Right ventricle myocardium superior (tissue), 1 donor: ENCODE measurements around the gene ONECUT2. TPM values are rescaled to one million over a fixed set of nuclear protein-coding genes. Genes with fewer than 3 reads are reported as not detected.
A peak's percentile ranks its signal among the peaks of the same experiment; 100 is the strongest.
"Not testable (repeated sequence)": the region's sequence is repeated elsewhere in the genome, so short reads cannot be mapped to it uniquely, and the experiment has no call there.

Experiments used
- ATAC-seq: fragments of 200-7000 bp; cut with Tn5 transposase; one replicate; pipeline ENCODE4 v1.9.1; 2020; ENCODE audit warnings: mild to moderate bottlenecking; ENCODE audit not compliant: poor library complexity
- DNase-seq: peaks from one replicate; pipeline ENCODE4 v3.0.0-alpha.2; 2020
- intact Hi-C: fragments of 100-400 bp; cut with DNase I; formaldehyde crosslinking; loops from one replicate; pipeline ENCODE4 v1.11.2; 2022
- long read RNA-seq: library from polyadenylated mRNA; unstranded; transcript quantifications from one replicate; pipeline ENCODE4 v2.0.0, GENCODE V29; 2021
- total RNA-seq: library from RNA; stranded (reverse); fragmentation: NEBNext Ultra II Directional; extraction: Animal tissue kit (Norgen Biotek cat#: 25700); gene quantifications from one replicate; pipeline ENCODE4 v1.2.1, GENCODE V29; 2021
- donor health status: DM: no; HTN: yes; CAD: no; lungs with severe emphysema.

Gene ONECUT2
- 0.03 TPM for total RNA-seq
- long read RNA-seq: 0 reads

DNA sequence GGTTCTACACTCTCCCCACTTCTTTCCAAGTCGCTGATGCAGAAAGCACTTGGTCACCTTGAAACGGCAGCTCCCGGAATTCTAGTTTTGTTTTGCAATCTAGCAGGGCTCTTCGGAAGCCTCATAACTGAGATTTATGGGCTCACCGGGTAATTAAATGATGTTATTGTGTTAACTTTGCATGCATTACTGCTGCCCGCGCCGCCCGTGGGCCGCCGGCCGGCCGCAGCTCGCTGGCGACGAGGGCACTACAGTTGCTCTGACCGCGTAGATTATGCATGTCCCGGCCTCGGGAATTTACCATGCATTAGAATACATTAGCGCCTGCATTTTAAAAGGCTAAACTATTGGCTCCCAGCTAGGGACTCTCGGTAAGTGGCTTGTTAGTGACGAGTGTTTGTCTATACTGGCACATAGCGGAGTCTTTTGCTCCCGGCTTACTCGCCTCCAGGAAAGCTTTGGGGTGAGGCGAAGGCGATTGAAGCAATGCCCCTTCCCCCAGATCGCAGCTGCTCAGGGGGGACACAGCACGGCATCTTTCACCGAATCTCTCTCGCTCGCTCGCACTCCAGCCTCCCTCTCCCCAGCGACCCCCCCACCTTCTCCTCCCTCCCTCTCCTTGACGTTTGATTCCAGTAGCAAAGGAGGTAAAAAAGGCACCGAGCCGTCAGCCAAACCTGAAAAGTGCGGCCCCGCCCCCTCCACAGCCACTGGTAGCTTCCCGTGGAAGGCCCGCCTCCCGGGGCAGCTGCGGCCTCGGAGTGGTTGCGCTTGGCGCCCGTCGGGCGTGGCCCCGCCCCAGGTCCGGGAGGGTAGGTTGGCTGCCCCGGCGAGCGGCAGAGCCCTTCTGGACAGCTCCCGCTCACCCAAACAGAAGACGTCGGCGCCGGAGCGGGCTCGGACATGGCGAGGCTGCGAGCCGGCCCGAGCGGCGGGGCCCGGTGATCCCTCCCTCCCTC is at the start of gene ONECUT2:
Gene ONECUT2 (plus strand): TSS at position 839 of the 959 bp plus-strand sequence. CDS start 343 bp downstream, outside the sequence.
- intact Hi-C loops: no loop called here
- ATAC-seq (peak; percentile 99), DNase-seq (peak; percentile 94)

DNA sequence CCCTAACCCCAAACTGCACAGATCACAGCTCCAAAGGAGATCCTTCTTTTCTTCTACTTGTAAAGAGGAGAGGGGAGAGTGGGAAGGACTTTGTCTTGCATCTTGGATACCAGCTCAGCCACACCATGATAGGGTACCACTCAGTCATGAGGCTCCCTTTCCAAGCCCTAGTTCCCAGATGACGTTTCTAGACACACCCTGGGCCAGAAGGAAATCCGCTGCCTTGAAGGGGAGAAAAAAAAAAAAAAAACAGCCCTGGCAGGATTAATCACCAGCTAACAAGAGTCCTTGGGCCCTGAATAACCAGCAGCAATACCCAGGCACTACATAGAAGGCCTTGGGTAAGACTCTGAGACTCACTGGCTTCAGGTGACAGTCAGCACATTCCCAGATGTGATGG is 45.9 kb upstream of the ONECUT2 start:
- intact Hi-C loops: no loop called here
- ATAC-seq (no peak), DNase-seq (no peak)

DNA sequence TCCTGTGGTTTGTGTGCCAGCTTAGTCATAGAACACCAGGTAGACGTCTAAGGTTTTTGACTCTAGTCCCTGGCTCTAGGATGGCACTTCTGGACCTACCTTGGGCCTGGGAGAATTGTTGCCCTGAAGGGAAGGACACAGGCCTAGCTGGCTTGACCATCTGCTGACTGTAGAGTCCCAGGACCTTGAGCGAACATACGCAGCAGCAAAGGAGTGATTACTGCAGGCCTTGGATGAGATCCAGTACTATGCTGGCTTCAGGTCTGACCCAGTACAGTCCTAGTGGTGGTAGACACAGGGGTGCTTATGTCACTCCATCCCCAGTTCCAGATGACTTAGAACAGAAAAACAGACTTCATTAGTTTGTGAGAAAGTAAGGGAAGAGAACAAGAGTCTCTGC is 45.1 kb upstream of the ONECUT2 start:
- intact Hi-C loops: no loop called here
- DNase-seq: no peak
- ATAC-seq: no peak

DNA sequence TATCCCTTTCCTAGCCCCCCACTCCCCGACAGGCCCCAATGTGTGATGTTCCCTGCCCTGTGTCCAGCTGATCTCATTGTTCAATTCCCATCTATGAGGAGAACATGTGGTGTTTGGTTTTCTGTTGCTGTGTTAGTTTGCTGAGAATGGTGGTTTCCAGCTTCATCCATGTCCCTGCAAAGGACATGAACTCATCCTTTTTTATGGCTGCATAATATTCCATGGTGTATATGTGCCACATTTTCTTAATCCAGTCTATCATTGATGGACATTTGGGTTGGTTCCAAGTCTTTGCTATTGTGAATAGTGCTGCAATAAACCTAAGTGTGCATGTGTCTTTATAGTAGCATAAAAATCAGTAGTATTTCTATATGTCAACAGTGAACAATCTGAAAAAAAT is 40.4 kb upstream of the ONECUT2 start:
- DNase-seq, ATAC-seq, intact Hi-C loops: not testable (repeated sequence)

- DNase-seq, ATAC-seq, intact Hi-C loops: not testable (repeated sequence)
Observed at GRCh38 chr18:57396831-57397230, 38.3 kb upstream of the ONECUT2 start.

- intact Hi-C loops: no loop called here
- DNase-seq: no peak
- no peak for ATAC-seq
Observed at GRCh38 chr18:57397440-57398132, 37.6 kb upstream of the ONECUT2 start.

- intact Hi-C loops: no loop called here
- DNase-seq: no peak
- no peak for ATAC-seq
Observed at GRCh38 chr18:57404345-57404744, 30.8 kb upstream of the ONECUT2 start.

DNA sequence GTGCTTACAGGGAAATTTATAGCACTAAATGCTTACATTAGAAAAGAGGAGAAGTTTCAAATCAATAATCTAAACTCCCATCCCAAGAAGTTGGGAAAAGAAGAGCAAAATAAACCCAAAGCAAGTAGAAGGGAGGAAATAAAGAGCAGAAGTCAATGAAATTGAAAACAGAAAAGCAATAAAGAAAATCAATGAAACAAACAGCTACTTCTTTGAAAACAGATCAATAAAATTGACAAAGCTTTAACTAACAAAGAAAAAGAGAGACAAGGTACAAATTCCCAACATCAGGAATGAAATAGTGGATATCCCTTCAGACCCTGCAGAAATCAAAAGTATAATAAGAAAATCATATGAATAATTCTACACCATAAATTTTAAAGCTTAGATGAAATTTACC is 25.5 kb upstream of the ONECUT2 start:
- DNase-seq (no peak), ATAC-seq (no peak)
- intact Hi-C loops: no loop called here

DNA sequence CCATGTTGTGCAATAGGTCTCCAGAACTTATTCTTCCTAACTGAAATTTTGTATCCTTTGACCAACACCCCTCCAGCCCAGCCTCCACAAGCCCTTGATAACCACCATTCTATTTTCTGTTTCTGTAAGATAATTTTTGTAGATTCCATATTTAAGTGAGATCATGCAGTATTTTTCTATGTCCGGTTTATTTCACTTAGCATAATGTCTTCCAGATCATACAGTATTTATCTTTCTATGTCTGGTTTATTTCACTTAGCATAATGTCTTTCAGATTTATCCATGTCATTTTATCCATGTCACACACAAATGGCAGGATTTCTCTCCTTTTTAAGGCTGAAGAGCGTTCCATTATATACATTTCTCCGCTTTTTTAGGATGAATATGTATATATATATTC is 24.4 kb upstream of the ONECUT2 start:
- intact Hi-C loops: no loop called here
- DNase-seq (no peak), ATAC-seq (no peak)

DNA sequence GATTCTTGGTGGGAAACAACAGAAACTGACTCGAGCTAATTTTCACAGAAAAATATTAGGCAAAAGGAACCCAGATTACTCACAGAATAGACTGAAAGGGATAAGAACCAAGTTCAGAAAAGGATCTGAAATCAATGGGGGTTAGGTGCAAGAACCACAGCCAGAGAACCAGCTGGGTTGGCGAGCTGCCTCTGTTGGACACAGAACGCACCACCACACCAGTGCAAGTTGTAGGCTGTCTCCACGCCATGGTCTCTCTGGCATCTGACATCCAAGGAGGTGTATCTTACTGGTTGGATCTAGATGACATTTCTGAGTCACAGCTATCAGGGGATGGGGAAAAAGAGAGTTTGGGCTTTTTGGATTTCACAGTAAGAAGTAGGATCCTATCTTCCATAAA is 18.6 kb upstream of the ONECUT2 start:
- intact Hi-C loops: no loop called here
- ATAC-seq: no peak
- DNase-seq: no peak

DNA sequence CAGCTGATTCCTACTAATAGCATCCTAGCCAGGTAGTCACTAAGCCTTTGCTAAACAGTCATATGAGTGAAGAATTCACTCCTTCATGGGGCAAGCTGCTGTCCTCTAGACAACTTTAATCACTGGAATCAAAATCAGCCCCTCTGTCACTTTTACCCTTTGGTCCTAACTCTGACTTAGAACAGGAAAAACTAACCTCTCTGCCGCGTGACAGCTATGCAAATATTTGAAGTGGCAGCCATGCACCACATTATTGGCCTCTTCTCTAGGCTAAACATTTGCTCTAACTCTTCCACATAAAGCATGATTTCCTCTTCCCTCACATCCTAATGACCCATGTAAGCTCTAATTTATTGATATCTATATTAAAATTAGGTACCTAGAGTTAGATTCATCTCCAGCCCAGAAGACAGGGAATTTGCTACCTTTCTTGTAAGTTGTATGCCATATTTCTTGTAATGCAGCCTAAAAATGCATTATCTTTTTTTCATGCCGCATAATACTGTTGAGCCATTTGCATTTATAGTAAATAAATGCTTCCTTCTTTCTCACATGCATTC is 12.8 kb upstream of the ONECUT2 start:
- ATAC-seq (no peak), DNase-seq (no peak)
- intact Hi-C loops: no loop called here

GRCh38 chr18:57423821-57424220 is 11.4 kb upstream of the ONECUT2 start:
- ATAC-seq (no peak), DNase-seq (no peak)
- intact Hi-C loops: no loop called here

DNA sequence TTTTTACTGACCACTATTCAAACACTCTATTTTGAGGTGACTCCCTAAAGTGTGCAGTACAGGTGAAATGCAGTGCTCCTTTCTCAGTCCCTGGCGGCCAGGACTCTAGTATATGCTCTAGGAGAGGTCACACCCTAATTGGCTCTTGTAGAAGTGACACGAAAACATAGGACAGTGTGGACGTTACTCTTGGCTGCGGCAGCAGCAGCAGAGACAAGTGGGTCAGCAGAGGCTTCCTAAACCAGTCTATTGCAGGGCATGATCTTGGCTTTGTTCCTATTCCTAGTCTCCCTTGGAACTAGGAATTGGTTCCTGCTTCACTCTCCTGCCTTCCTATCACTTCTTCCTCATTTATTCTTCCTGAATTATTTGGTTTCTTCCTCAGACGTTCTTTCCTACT is 10.1 kb upstream of the ONECUT2 start:
- ATAC-seq (no peak), DNase-seq (no peak)
- intact Hi-C loops: no loop called here

GRCh38 chr18:57426187-57426586 is 9.0 kb upstream of the ONECUT2 start:
- ATAC-seq (no peak), DNase-seq (no peak)
- intact Hi-C loops: no loop called here

DNA sequence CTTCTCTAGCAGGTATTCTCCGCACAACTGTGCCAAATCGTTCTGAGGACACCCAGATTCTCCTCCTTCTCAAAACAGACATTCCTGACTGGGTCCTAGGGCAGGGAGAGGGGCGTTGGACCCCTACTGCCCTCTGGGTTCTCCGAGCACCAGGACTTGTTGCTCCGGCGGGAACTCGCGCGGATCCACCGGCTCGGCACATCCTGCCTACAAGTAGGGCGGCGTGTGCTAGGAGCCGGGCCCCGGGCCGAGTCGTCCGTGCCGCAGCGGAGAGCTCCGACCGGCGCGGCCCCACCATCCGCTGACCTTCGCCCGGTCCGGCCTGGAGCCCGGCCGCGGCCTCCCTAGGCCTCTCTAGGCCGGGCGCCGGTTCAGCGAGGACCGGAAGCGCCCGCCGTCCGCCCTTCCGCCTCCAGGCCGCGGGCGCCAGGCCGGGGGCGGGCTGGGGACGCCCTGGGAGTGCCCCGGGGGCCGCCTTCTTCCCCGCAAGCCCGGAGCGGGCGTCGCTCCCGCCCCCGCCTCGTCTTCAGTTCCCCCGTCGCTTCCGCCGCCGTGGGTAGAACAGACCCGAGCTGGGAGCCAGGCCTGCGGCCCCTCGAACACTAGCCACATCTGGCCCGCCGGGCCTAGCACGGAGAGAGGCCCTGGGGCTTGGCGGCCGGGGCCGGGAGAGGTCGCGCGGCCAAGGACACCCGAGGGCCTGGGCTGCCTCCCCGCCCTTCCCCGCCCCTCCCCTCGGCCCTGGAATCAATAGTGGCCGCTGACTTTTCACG is 7.6 kb upstream of the ONECUT2 start:
- no peak for DNase-seq
- intact Hi-C loops: no loop called here
- peak; percentile 38 for ATAC-seq

- ATAC-seq: no peak
- intact Hi-C loops: no loop called here
Observed at GRCh38 chr18:57428221-57429150, 6.7 kb upstream of the ONECUT2 start.

DNA sequence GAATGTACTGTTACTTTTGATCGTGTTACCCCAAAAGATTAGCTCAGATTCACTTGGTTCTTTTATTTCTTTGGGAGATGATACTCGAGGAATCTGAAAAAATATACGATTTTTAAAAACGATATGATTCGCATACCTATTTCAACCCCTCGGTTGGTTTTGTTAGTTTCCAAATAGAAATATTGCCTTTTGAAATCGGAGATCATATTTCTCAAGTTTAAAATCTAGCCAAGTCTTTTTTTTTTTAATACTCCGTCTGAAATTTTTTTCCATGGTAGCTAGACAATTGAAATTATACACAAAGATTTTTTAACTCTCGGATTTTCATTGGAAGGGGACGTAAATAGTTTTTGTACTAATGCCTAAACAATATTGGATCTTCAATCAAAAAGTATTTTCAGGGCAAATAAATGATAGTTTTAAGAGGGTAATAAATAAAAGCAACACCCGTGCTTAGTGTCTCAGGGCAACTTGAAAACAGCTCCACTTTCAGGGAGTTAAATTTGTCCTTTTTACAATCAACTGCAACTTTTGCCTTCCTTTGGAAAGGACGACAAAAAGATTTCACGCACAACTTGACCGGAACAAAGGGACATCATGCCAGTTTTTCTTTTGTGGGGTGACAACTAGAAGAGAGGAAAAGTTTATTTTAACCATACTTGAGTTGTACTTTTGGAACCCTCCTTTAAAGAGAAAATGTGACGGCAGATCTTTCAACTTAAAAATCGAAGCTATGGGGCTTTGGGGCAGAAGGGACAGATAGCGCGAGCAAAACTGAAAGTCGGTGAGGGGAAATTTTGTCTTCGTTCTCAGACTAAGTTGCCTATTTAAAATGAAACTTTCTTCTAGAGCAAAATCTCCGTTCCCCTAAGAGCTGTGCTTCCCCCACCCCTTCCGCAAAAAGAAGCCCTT is 5.8 kb upstream of the ONECUT2 start:
- no peak for ATAC-seq
- DNase-seq: no peak
- intact Hi-C loops: no loop called here

More at GRCh38 chr18:57428221-57429150, 6.7 kb upstream of the ONECUT2 start:
- DNase-seq: no peak
